ENCODE measurements around the gene RANBP17. TPM values are rescaled to one million over a fixed set of nuclear protein-coding genes. Genes with fewer than 3 reads are reported as not detected.
A peak's percentile ranks its signal among the peaks of the same experiment; 100 is the strongest.

The RANBP17 gene
- total RNA-seq, 1 donor from 2014 or later: 12.3 TPM

DNA sequence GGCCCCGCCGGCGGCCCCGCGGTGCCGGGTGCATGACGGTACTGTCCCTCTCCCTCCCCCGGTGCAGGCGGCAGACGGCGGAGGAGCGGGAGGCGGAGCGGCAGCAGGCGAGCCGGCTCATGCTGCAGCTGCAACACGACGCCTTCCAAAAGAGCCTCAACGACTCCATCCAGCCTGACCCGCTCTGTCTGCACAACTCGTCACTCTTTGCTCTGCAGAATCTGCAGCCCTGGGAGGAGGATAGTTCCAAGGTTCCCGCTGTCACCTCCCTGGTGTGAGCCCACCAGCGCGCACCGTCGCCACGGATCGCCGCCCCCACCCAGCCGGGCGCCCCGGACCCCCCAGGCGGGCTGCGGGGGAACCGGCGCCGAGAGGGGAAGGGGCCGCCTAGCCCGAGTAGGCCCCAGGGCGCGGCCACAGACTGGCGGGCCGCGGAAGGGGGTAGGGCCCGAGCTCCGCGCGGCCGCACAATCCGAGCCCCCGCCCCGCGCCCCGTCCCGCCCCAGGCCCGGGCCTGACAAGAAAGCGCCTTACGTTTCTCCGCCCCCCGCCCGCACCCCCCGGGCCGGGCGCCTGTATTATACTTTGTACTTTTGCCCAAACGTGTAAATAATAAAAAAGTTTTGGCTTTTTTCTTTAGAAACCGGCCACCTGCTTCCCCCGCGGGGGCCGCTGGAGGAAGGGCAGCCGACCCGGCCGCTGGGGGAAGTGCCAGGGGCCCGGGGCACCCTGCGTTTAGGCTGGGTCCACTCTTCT lies 449.7 kb downstream of the RANBP17 start:
- H3K27ac ChIP-seq: no peak overlapping the region
- peaks cover 98% of the 10 kb centered on the region for H3K27me3 ChIP-seq (ENCODE audit: low read depth)
- peak overlapping the region; percentile 30 for H3K4me3 ChIP-seq
- H3K36me3 ChIP-seq: no peaks in the 10 kb centered on the region
- TF ChIP-seq, protein P1, sequence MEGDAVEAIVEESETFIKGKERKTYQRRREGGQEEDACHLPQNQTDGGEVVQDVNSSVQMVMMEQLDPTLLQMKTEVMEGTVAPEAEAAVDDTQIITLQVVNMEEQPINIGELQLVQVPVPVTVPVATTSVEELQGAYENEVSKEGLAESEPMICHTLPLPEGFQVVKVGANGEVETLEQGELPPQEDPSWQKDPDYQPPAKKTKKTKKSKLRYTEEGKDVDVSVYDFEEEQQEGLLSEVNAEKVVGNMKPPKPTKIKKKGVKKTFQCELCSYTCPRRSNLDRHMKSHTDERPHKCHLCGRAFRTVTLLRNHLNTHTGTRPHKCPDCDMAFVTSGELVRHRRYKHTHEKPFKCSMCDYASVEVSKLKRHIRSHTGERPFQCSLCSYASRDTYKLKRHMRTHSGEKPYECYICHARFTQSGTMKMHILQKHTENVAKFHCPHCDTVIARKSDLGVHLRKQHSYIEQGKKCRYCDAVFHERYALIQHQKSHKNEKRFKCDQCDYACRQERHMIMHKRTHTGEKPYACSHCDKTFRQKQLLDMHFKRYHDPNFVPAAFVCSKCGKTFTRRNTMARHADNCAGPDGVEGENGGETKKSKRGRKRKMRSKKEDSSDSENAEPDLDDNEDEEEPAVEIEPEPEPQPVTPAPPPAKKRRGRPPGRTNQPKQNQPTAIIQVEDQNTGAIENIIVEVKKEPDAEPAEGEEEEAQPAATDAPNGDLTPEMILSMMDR (IDR thresholded peaks at IDR 0.05): no peak
- ATAC-seq (peak; percentile 12 to 28), DNase-seq (no peak)
- no peaks in the 10 kb centered on the region for H3K9me3 ChIP-seq
- intact Hi-C loops (cut with DNase I): no loop called here
- H3K4me1 ChIP-seq: peaks cover 50% of the 10 kb centered on the region

DNA sequence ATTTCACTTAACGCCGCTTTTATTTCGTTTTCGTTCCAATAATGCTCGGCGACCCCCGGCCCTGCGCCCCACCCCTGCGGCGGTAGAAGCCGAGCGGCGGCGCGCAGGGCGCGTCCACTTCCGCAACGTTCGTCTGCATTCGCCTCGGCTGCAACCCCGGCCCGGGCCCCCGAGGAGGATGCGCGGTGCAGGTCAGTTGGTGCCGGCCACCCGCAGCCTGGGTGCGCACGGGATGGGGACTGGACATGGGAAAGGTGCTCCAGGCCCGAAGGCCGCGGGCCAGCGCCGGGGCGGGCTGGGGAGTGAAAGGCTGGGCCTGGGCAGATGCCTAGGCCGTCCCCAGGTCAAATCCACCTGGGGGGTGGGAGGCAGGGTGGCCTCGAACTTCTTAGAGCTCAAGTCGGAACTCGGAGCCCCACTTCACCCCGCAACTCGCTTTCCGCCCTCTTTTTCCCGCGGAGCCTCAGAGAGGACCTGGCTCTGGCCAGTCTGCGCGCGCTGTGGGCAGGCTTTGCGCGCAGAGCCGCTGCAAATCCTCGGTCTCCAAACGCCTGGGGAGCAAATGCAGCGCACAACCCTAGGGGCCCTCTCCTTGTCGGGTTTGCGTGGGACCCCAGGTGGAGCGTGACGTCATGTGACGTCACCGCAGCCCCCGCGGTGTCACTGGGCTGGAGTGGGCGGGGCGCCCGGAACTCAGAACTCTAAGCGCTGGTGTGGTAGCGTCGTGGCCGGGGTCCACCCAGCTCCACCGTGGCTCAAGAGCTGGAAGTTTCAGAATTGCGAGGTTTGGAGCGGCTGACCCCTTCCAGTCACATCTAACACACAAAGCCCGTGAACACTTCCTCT lies 450.5 kb downstream of the RANBP17 start:
- TF ChIP-seq, protein P1 (IDR thresholded peaks at IDR 0.05): no peak
- Histone ChIP-seq H3K9me3 (no peaks in the 10 kb centered on the region), H3K27me3 (ENCODE audit: low read depth) (peaks cover 98% of the 10 kb centered on the region), H3K4me3 (peak overlapping the region; percentile 30), H3K4me1 (peaks cover 57% of the 10 kb centered on the region), H3K36me3 (no peaks in the 10 kb centered on the region), H3K27ac (no peak overlapping the region)
- DNase-seq (no peak), ATAC-seq (no peak)
- intact Hi-C loops (cut with DNase I): no loop called here

DNA sequence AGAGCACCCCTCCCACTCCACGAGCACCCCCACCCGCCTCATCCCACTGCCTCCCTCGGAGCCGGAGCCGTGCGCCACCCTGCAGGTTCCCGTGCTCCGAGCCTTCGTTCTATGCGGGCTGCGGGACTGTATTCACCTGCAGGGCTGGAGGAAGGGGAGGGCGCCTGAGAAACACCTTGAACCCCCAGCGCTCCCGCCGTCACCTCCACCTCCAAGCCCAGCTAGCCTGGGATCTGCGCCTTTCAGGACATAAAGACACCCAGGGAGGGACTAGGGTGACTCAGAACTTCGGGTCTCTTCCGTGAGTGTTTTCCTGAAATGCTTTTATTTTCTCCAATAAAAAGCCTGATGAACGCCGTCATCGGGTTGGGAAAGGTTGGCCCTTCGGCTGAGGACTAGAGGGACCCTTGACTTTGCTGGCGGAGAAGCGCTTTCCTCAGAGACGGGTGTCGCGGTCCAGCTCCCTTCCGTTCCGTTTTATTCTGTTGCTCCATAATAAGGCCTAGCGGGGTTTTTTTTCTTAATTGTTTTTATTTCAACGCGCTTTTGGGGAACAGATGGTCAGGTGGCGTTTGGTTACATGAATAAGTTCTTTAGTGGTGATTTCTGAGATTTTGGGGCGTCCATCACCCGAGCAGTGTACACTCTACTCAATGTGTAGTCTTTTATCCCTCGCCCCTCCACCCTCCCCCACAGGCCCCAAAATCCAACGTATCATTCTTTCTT lies 451.8 kb downstream of the RANBP17 start:
- no peaks in the 10 kb centered on the region for H3K36me3 ChIP-seq
- no peaks in the 10 kb centered on the region for H3K9me3 ChIP-seq
- H3K4me1 ChIP-seq: peaks cover 54% of the 10 kb centered on the region
- H3K4me3 ChIP-seq: no peak overlapping the region
- H3K27ac ChIP-seq: no peak overlapping the region
- peaks cover 98% of the 10 kb centered on the region for H3K27me3 ChIP-seq (ENCODE audit: low read depth)
- TF ChIP-seq, protein P1 (IDR thresholded peaks at IDR 0.05): no peak
- intact Hi-C loops (cut with DNase I): no loop called here
- DNase-seq (no peak), ATAC-seq (no peak)

DNA sequence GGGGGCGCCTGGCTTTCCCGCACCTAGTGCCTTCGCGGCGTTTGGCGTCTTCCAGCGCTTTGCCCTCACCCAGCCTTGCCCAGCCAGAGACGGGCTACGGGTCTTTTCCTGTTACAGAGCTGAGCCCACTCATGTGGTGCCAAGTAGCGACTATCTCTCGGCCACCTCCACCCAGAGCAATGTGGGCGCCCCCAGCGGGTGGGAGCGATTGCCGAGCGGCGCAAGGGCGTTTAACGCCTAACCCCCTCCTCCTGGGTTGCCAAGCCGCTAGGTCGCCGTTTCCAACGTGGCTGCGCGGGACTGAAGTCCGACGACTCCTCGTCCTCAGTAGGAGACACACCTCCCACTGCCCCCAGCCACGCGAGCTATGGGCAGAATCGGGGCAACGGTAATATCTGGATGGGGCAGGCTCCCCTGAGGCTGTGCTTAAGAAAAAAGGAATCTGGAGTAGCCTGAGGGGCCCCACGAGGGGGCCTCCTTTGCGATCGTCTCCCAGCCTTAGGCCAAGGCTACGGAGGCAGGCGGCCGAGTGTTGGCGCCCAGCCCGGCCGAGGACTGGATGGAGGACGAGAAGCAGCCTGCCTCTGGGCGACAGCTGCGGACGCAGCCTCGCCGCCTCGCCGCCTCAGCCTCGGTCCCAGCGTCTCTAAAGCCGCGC lies 453.0 kb downstream of the RANBP17 start:
- intact Hi-C loops (cut with DNase I): no loop called here
- Histone ChIP-seq H3K9me3 (no peaks in the 10 kb centered on the region), H3K4me3 (peak overlapping the region; percentile 12), H3K36me3 (no peaks in the 10 kb centered on the region), H3K4me1 (peaks cover 49% of the 10 kb centered on the region), H3K27me3 (ENCODE audit: low read depth) (peaks cover 98% of the 10 kb centered on the region), H3K27ac (no peak overlapping the region)
- TF ChIP-seq, protein P1 (IDR thresholded peaks at IDR 0.05): no peak
- no peak for DNase-seq
- no peak for ATAC-seq

DNA sequence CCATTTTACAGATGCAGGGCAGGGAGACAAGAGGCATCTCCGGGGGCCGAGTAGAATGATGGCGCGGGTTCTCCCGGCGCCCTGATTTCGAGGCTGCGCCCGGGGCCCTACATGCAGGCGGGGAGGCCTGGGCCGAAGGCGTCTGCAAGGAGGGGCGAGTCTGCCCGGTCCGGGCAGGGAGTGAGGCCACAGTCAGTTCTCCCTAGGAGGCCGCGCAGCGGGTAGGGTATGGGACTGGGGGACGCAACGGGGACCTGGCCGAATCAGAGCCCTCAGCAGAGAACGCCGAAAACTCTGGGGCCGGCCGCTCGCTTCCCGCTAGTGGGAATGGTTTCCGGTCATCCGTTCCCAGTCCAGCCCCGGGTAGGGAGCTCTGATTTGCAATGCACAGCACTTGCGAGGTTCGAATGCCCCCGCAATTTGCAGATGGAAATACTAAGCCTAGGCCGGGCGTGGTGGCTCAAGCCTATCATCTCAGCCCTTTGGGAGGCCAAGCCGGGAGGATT lies 453.6 kb downstream of the RANBP17 start:
- Histone ChIP-seq H3K4me3 (peak overlapping the region; percentile 12), H3K27ac (no peak overlapping the region), H3K36me3 (no peaks in the 10 kb centered on the region), H3K4me1 (peaks cover 49% of the 10 kb centered on the region), H3K27me3 (ENCODE audit: low read depth) (peaks cover 99% of the 10 kb centered on the region), H3K9me3 (no peaks in the 10 kb centered on the region)
- peak in 1 of 2 donors; percentile 14 for ATAC-seq
- TF ChIP-seq, protein P1 (IDR thresholded peaks at IDR 0.05): no peak
- intact Hi-C loops (cut with DNase I): no loop called here
- no peak for DNase-seq

All from lower lobe of right lung (tissue), 2 donors.